ENCODE measurements around the gene VARS1. TPM values are rescaled to one million over a fixed set of nuclear protein-coding genes. Genes with fewer than 3 reads are reported as not detected.

VARS1 gene
- total and polyA plus RNA-seq, 2 of the 8 experiments (the other 6 are each of a cell fraction or from before 2014, with no cell fraction given), result 53.5 to 162 TPM

DNA sequence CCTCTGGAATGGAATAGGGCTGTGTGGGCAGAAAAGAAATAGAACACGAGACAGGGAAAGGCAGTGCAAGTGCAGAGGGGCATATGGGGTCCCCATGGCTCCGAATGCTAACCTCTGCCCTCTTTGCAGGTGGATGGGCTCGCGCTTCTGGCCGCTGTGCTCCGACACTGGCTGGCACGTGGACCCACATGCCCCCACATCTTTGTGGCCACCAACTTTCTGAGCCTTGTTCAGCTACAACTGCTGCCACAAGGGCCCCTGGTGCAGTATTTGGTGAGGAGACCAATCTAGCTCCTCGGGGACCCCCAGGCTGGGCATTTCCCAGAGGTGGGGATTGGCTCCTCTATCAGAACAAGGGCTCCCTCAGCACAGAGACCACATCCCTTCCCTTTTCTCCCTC, 34.2 kb downstream of the VARS1 start:
- Histone ChIP-seq H3K4ac (replicated peaks; ENCODE audit: insufficient read length, low read depth, low read length) (no peak overlapping the region), H2BK120ac (replicated peaks; ENCODE audit: low read depth, low read length) (no peak overlapping the region), H3K56ac (replicated peaks; ENCODE audit: insufficient read length, low read depth, low read length) (no peak overlapping the region), H3K36me3 (ENCODE audit: control insufficient read depth in 2 of 4, insufficient read depth in 4 of 4, low read length in 3 of 4) (peaks cover 0 to 16% (median 1%) of the 10 kb centered on the region in 4 experiments; a peak in 3 of 8 replicates), H3K9me3 (ENCODE audit: insufficient read depth in 2 of 2, low read depth in 1 of 2, low read length in 1 of 2) (no peaks in the 10 kb centered on the region), H3K9ac (replicated peaks in 1 of 4; ENCODE audit: extremely low read depth in 1 of 4, low read depth in 3 of 4, low read length in 3 of 4) (no peak overlapping the region), H2BK5ac (ENCODE audit: low read depth, low read length) (no peak overlapping the region), H3K4me3 (ENCODE audit: extremely low read depth in 1 of 4, insufficient read depth in 2 of 4, low read depth in 3 of 4, low read length in 4 of 4) (no peak overlapping the region), H4K5ac (ENCODE audit: insufficient read length, low read depth, low read length) (no peak overlapping the region), H2BK20ac (ENCODE audit: low read length) (no peak overlapping the region), H3K4me1 (replicated peaks in 1 of 4; ENCODE audit: control insufficient read depth in 3 of 4, insufficient read depth in 4 of 4, low read length in 3 of 4) (peaks cover 0 to 6% (median under 1%) of the 10 kb centered on the region in 4 experiments; a peak in 3 of 7 replicates), H2AFZ (ENCODE audit: low read length) (no peak overlapping the region), H4K20me1 (replicated peaks in 1 of 2; ENCODE audit: control insufficient read depth in 1 of 2, insufficient read depth in 2 of 2, low read length in 2 of 2) (no peaks in the 10 kb centered on the region), H3K18ac (ENCODE audit: extremely low read depth, low read length) (no peak overlapping the region), H2AK5ac (ENCODE audit: low read depth, low read length) (no peak overlapping the region), H3K27me3 (replicated peaks in 1 of 4; ENCODE audit: control insufficient read depth in 3 of 4, extremely low read depth in 1 of 4, insufficient read depth in 3 of 4, low read length in 3 of 4) (no peaks in the 10 kb centered on the region), H2BK12ac (ENCODE audit: low read depth, low read length) (no peak overlapping the region), H3K23me2 (ENCODE audit: low read depth, low read length) (no peaks in the 10 kb centered on the region; the same call in 1 of the 2 replicates), H3K23ac (ENCODE audit: insufficient read length) (no peak overlapping the region), H3K79me1 (ENCODE audit: low read depth, low read length) (no peaks in the 10 kb centered on the region), H2BK15ac (ENCODE audit: low read length) (no peak overlapping the region), H3K27ac (ENCODE audit: low read depth, low read length) (no peak overlapping the region), H3K14ac (ENCODE audit: insufficient read length) (no peak overlapping the region), H3K4me2 (ENCODE audit: insufficient read depth in 1 of 2, low read depth in 2 of 2, low read length in 2 of 2) (no peak overlapping the region), H3K79me2 (ENCODE audit: control insufficient read depth in 1 of 2, insufficient read depth in 2 of 2, low read length in 2 of 2) (no peaks in the 10 kb centered on the region), H4K91ac (replicated peaks; ENCODE audit: insufficient read length, low read length) (no peak overlapping the region), H4K8ac (ENCODE audit: extremely low read depth, insufficient read depth, low read length) (no peak overlapping the region)
- DNase-seq (ENCODE audit: low read depth in 1 of 2, low spot score in 2 of 2), result no peak
- 91% methylated on average over 8 of the region's 8 CpGs; no CpG with 5 or more reads in 1 of the 2 experiments for WGBS, 2 experiments (ENCODE audit: extremely low coverage in 1 of 2, insufficient coverage in 1 of 2, insufficient read length in 1 of 2, insufficient replicate concordance in 2 of 2, low coverage in 1 of 2, low lambda C conversion rate in 2 of 2, missing lambda C conversion rate in 1 of 2)
- ChIA-PET POLR2A (ENCODE audit: partially characterized antibody) (interaction anchor here (0.9 to 6.3 kb wide), 7 partner anchors 9 to 81 kb away, joined by 3 to 38 read pairs (median 6); partner anchors contain the start of genes LY6G5C and MSH5), CTCF (ENCODE audit: partially characterized antibody) (interaction anchor here (1.0 kb wide), 1 partner anchor 38 kb away, joined by 3 read pairs; the partner anchor contains the start of gene MPIG6B)
- no peak for FAIRE-seq
- no peak for TF ChIP-seq POLR2A (IDR thresholded peaks at IDR 0.05; ENCODE audit: control extremely low read depth in 1 of 2, low read depth in 2 of 2, low read length in 2 of 2)
- TF ChIP-seq JUND (IDR thresholded peaks at IDR 0.05; ENCODE audit: low read length), result no peak
- no peak for TF ChIP-seq SRF (IDR thresholded peaks at IDR 0.05; ENCODE audit: low read depth, low read length)
